BLaER1 treated with 17β-estradiol and CSF1 and Interleukin-3, amounts not matched to agents 10 nM and 100 nM (cell line): ENCODE data around the gene DNPEP.

Source experiments
- H3K27ac ChIP-seq, 11 experiments: shearing (Covaris generic); formaldehyde crosslinking; 2 replicates each; pipeline ENCODE4 v1.8.1; 2022
- H3K27me3 ChIP-seq, 11 experiments: shearing (Covaris generic); formaldehyde crosslinking; 2 replicates each; pipeline ENCODE4 v1.8.1; 2022
- H3K36me3 ChIP-seq, 11 experiments: shearing (Covaris generic); formaldehyde crosslinking; 2 replicates each; pipeline ENCODE4 v1.8.1; 2022
- H3K4me1 ChIP-seq, 10 experiments: shearing (Covaris generic); formaldehyde crosslinking; 2 replicates each; pipeline ENCODE4 v1.8.1; 2022
- H3K4me2 ChIP-seq, 11 experiments: shearing (Covaris generic); formaldehyde crosslinking; 2 replicates each; pipeline ENCODE4 v1.8.1; 2022
- H3K4me3 ChIP-seq, 10 experiments: shearing (Covaris generic); formaldehyde crosslinking; 2 replicates each; pipeline ENCODE4 v1.8.1; 2022
- H3K9ac ChIP-seq, 11 experiments: shearing (Covaris generic); formaldehyde crosslinking; 2 replicates each; pipeline ENCODE4 v1.8.1; 2022
- H3K9me3 ChIP-seq, 11 experiments: shearing (Covaris generic); formaldehyde crosslinking; replicated peaks in 1 of 11; 2 replicates each; pipeline ENCODE4 v1.8.1; 2022
- H4K20me1 ChIP-seq, 11 experiments: shearing (Covaris generic); formaldehyde crosslinking; 2 replicates each; pipeline ENCODE4 v1.8.1; 2022
- Cebpa-rat ChIP-seq, 11 experiments: shearing (Covaris generic); IDR thresholded peaks; 2 replicates each; pipeline ENCODE4 v1.8.1; 2022

Gene DNPEP

GRCh38 chr2:219325657-219326315 is 61.9 kb downstream of the DNPEP start:
- no peak for TF ChIP-seq Cebpa-rat (IDR thresholded peaks at IDR 0.05)
- Histone ChIP-seq H3K4me1 (peaks cover 5 to 54% (median 9%) of the 10 kb centered on the region in 10 experiments; a peak in 19 of 20 replicates), H3K4me3 (no peak overlapping the region), H3K9me3 (no peaks in the 10 kb centered on the region), H3K4me2 (peak overlapping the region in 2 of 11 experiments; percentile 63 to 74; a peak in 4 of 22 replicates), H3K9ac (no peak overlapping the region), H4K20me1 (no peaks in the 10 kb centered on the region; a peak in 1 of 22 replicates), H3K27ac (peak overlapping the region in 1 of 11 experiments; percentile 36; a peak in 2 of 22 replicates), H3K36me3 (no peaks in the 10 kb centered on the region), H3K27me3 (peaks cover 0 to 4% (median 0%) of the 10 kb centered on the region in 11 experiments; a peak in 1 of 22 replicates)

- no peaks in the 10 kb centered on the region; a peak in 1 of 22 replicates for H4K20me1 ChIP-seq
- H3K4me1 ChIP-seq, result peaks cover 11 to 60% (median 16%) of the 10 kb centered on the region in 10 experiments; a peak in 19 of 20 replicates
- H3K4me3 ChIP-seq, result no peak overlapping the region
- H3K9me3 ChIP-seq, result no peaks in the 10 kb centered on the region
- no peaks in the 10 kb centered on the region for H3K36me3 ChIP-seq
- H3K27ac ChIP-seq, result no peak overlapping the region
- H3K9ac ChIP-seq, result no peak overlapping the region
- peak overlapping the region in 2 of 11 experiments; percentile 63 to 74; a peak in 4 of 22 replicates for H3K4me2 ChIP-seq
- TF ChIP-seq Cebpa-rat (IDR thresholded peaks at IDR 0.05), result no peak
- peaks cover 0 to 4% (median 0%) of the 10 kb centered on the region in 11 experiments; a peak in 1 of 22 replicates for H3K27me3 ChIP-seq
These were observed 62.6 kb downstream of the DNPEP start for GRCh38 chr2:219325136-219325535.

DNA sequence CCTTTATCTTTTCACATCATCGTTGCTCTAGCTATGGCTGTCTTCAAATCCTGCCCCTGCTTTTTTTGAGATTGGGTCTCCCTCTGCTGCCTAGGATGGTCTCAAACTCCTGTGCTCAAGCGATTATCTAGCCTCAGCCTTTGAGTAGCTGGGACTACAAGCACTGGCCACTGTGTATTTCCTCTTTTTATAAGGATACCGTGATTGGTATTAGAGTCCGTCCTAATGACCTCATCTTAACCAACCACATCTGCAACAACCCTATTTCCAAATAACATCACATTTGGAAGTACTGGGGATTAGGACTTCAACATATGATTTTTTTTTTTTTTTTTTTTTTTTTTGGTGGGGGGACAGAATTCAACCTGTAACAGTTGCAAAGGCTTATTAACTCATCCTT is 64.3 kb downstream of the DNPEP start:
- Histone ChIP-seq H3K4me2 (peak overlapping the region in 2 of 11 experiments; percentile 3 to 51; a peak in 3 of 22 replicates), H3K9ac (no peak overlapping the region), H3K4me1 (peaks cover 11 to 60% (median 16%) of the 10 kb centered on the region in 10 experiments; a peak in 19 of 20 replicates), H3K9me3 (no peaks in the 10 kb centered on the region), H4K20me1 (no peaks in the 10 kb centered on the region; a peak in 1 of 22 replicates), H3K36me3 (no peaks in the 10 kb centered on the region), H3K27me3 (peaks cover 0 to 4% (median 0%) of the 10 kb centered on the region in 11 experiments; a peak in 1 of 22 replicates), H3K27ac (no peak overlapping the region), H3K4me3 (no peak overlapping the region)
- TF ChIP-seq Cebpa-rat (IDR thresholded peaks at IDR 0.05), result no peak
